Measurements from ENCODE around the gene DENND1A.

GRCh38 chr9:123416176-123416575 lies 513.8 kb downstream of the DENND1A start:
- TF ChIP-seq POLR2AphosphoS5 (IDR thresholded peaks at IDR 0.05; ENCODE audit: low read depth, low read length) = no peak
- no peak for TF ChIP-seq PLSCR1 (CRISPR knock-in tag; IDR thresholded peaks at IDR 0.05; ENCODE audit: borderline replicate concordance)
- no peak for TF ChIP-seq RAD21 (CRISPR knock-in tag; IDR thresholded peaks at IDR 0.05)
- TF ChIP-seq TBP (CRISPR knock-in tag; IDR thresholded peaks at IDR 0.05) = no peak
- no peak for TF ChIP-seq ZBTB26 (CRISPR knock-in tag; IDR thresholded peaks at IDR 0.05; ENCODE audit: borderline replicate concordance)
- no peak for TF ChIP-seq HDAC1 (CRISPR knock-in tag; IDR thresholded peaks at IDR 0.05)
- no peak for TF ChIP-seq TMF1 (CRISPR knock-in tag; IDR thresholded peaks at IDR 0.05; ENCODE audit: low read depth)
- TF ChIP-seq POLR2A (IDR thresholded peaks at IDR 0.05; ENCODE audit: insufficient read depth in 1 of 2, low read depth in 2 of 2, low read length in 2 of 2) = no peak
- no peak for TF ChIP-seq MXI1 (IDR thresholded peaks at IDR 0.05; ENCODE audit: borderline replicate concordance, low read depth, low read length)
- TF ChIP-seq TCF7L2 (IDR thresholded peaks at IDR 0.05; ENCODE audit: low read depth, low read length) = no peak
- no peak for TF ChIP-seq DPF2 (CRISPR knock-in tag; IDR thresholded peaks at IDR 0.05; ENCODE audit: borderline replicate concordance, low read depth)
